Ureter (tissue), 1 donor: ENCODE results near the gene AATK. TPM values are rescaled to one million over a fixed set of nuclear protein-coding genes. Genes with fewer than 3 reads are reported as not detected.

Experiments used
- DNase-seq: peaks from one replicate; pipeline ENCODE4 v3.0.0-alpha.2; 2020; ENCODE audit warnings: low spot score
- total RNA-seq: library from RNA; stranded (reverse); gene quantifications from one replicate; pipeline ENCODE4 v1.2.4, GENCODE V29; 2023
- donor health status: DM: yes; HTN: yes; CAD: no.

Gene AATK
- total RNA-seq, 1 donor from 2014 or later, result 3.4 TPM

- no peak for DNase-seq
These were observed 16.6 kb upstream of the AATK start for GRCh38 chr17:81182596-81182995.

GRCh38 chr17:81181811-81182185, 15.8 kb upstream of the AATK start:
- DNase-seq, result no peak

- DNase-seq, result no peak
These were observed 15.1 kb upstream of the AATK start for GRCh38 chr17:81180836-81181810.

DNA sequence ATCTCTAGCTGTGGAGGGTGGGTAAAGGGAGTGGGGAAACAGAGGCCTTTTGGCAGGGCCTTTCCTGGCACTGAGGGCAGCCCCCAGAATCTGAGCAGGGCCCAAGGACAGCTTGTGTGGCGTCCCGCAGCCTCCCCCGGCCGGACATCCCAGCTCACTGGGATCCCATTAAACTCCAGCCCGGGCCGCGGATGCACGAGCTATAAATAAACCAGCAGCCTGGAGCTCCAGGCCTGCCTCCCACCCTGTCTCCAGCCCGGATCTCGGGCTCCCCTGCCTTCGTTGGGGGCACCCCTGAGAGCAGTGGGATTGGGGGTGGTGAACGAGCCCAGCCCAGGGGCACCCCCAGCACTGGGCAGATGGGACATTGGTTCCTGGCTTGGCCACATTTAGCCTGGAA, 13.8 kb upstream of the AATK start:
- DNase-seq, result no peak

- no peak for DNase-seq
These were observed 13.2 kb upstream of the AATK start for GRCh38 chr17:81179220-81179619.

DNA sequence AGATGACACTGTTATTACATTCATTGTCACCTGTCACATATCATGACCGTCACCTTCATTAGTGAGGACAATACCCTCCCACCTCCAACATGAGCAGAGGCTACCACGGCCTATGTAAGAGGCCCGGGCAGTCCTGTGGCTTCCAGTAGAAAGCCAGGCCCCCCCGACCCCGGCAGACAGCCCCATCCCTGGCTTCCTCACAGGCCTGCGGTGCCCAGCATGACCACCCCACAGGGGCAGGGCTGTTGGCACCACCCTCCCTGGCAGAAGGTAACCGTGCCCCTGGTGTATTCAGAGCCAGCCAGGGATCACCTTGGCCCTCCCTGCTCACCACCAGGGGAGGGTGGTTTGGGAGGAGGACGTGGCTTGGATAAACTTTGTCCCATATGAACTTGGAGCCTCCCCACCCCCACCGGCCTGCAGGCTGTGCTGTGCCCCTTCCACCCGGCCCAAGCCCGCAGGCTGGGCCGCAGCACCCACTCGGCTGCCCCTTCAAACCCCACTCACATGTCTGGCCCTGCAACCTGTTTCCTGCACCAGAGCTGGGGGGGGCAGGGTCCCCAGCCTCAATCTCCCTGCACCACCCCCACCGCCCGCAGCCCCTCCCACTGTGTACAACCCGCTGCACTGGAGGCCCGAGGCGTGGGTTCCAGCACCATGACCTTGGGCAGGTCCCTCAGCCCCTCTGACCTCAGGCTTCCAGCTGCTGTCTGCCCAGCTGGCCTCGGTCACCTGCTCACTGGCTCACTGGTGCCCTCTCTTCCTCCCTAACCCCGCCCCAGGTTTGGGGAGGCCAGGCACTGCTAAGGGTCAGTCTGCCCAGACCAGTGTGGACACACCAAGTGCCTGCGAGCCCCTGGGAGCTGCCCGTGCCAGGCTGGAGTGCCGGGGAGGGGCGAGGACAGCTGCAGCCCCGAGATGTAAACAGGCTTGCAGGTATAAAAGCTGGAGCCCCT, 12.4 kb upstream of the AATK start:
- no peak for DNase-seq

DNA sequence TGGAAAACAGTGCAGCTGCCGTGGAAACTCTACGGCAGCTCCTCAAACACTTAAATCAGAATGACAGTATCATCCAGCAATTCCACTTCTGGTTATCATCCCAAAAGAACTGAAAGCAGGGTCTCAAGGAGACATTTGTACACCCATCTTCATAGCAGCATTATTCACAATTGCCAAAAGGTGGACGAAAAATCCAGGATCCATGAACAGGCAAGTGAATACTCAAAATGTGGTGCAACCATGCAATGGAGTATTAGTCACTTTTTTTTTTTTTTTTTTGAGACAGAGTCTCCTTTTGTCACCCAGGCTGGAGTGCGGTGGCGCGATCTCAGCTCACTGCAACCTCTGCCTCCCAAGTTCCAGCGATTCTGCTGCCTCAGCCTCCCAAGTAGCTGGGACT, 10.6 kb upstream of the AATK start:
- no peak for DNase-seq

GRCh38 chr17:81173762-81174155, 7.7 kb upstream of the AATK start:
- DNase-seq, result no peak

DNA sequence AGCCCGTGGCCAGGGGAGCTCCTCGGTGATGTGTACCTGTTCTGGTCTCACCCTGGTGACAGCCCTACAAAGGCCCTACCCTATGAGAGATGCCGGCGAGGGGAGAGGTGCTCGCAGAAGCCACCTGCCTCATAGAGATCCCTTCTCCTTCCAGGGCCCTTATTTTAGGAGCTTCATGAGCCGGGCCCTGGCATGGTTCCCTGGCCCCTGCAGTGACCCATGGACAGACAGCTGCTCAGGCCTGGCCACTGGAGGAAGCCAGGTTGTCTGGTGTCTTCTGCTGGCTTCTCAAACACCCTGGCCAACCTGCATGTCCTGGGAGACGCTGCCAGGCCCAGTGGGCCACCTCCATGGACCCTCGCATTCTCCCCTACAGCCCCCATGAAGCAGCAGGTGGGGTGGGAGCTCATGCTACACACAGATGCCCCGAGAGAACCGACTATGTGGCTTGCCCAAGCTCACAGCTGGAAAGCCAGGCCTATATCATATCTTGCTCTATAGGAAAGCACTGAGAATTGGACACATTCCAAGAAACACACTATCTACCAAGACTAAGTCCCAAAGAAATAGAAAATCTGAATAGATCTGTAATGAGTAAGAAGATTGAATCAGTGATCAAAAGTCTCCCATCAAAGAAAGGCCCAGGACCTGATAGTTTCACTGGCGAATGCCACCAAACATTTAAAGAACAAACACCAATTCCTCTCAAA, 7.2 kb upstream of the AATK start:
- no peak for DNase-seq

DNA sequence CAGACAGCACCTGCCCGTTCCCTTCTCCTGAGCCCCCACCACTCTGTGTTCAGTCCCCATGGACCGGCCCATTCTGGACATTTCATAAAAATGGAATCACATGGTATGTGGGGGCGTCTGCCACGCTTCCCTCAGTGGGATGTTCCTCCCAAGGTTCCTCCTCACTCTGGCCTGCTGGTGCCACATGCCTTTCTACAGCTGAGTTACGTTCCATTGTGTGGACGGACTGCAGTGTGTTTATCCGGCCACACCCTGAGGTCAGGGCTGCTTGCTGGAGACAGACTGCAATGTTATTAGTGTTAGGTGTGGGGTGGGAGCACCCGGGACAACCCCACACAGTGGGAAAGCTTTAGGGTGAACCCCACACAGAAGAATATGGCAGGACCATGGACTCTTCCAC, 5.9 kb upstream of the AATK start:
- DNase-seq, result no peak

DNA sequence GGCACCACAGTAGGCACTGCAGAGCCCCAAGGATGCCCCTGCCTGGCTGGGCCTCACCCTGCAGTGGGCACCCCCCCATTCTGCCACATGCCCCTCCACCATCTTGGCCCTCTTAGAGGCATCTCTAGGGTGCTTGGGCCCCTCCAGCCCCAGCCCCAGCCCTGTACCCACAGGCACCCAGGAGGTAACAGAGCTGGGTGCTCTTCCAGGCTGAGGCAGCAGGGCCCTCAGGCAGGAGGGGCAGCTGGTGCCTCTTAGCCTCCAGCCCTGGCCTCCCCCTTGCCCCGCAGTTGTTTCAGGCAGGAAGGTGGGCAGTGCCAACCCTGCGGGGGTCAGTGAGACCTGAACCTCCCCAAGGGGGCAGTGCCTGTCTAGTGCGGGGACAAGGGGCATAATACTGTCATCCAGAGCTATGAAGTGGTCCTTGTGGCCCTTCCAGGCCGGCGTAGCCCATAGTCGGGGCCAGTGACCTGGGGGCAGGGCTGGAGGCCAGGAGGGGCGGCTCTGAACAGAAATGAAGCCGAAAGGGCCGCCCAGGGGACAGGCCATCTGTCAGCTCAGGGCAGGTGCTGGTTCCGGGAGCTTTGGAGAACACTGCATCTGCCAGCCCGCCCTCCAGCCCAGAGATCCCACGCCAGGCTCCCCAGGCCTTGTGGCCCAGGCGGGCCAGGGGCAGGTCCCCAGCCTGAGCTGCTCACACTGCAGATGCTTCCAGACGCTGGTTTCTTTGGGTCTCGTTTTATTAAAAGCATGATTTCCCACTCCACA, 4.9 kb upstream of the AATK start:
- DNase-seq, result no peak

- no peak for DNase-seq
These were observed 3.9 kb upstream of the AATK start for GRCh38 chr17:81169870-81170309.

- DNase-seq, result no peak
These were observed 1.6 kb upstream of the AATK start for GRCh38 chr17:81167638-81168037.

DNA sequence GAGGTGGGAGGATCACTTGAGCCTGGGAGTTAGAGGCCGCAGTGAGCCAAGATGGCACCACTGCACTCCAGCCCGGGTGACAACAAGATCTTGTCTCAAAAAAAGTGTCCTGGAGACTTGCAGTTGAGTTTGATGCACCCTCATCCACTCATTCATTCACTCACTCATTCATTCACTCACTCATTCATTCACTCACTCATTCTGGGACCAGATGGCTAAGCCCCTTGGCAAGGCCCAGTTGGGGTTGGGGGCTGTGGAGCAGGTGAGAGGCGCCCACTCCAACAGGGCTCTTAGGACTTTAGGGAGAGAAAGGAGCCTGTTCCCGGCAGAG, 1.1 kb upstream of the AATK start:
- DNase-seq, result no peak

DNA sequence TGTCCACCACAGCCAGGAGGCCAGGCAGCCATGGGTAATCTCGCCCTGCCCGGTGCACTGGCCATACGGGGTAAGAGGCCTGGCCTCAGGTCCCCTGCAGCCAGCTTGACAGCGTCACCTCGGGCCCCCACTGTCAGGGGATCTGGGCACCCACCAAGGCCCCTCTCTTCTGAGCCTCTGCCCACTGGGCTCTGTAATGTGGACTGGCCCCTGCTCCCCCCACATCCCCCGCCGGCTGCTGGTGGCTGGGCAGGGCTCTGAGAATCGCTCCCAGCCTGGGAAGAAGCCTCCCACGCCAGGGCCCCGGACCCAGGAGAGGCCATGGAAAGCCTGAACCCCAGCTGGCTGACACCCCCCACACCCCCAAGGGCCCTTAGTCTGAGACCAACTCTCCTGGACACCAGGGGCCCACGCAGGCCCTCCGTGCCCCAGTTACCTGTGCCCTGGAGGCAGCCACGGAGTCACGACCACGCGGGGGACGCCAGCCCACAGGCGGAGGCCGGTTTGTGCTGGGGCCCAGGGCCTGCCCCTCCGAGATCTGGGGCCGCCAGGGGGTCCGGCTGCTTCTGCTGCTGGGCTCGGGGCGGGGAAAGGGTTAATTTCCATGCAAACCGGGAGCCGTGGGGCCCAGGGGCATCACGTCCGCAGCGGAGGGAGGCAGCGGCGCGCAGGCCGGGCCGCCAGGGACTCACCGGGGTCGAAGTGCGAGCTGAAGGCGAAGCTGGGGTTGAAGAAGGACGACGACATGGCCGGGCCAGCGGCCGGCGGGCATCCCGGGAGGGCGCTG, 582 bp downstream of the AATK start, which contains the start of gene PVALEF:
TSS of gene PVALEF (plus strand) at position 262 of the 787 bp plus-strand sequence. CDS start 15,720 bp downstream, outside the sequence.
- no peak for DNase-seq

- DNase-seq, result no peak
These were observed 1.4 kb downstream of the AATK start for GRCh38 chr17:81164371-81165245.

DNA sequence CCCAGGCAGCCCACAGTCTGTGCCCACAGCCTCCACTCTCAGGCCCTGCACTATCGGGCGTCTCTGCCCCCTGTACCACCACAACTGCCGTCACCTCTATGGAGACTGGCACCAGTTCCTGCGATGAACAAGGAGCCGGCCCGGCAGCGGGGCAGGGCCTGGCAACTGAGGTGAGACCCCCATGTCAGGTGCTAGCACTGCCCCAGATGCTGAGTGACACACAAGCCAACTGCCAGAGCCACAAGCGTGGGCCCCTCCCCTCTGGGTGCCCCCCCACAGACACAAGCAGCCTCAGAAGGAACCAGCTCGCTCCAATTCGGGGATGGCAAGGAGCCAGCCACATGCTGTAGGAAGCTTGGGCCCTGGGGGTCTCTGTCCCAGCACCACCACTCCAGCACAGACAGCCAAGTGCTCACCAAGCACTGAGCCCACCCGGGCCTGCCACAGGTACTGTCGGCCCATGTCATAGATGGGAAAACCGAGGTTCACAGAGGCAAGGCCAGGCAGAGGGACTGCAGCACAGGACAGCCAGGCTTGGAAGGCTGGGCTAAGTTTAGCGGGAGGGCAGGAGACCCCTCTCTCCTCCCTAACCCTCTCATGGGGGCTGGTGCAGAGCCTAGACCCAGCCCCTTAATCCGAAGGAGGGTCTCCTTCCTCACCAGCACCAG, 2.2 kb downstream of the AATK start:
- no peak for DNase-seq

DNA sequence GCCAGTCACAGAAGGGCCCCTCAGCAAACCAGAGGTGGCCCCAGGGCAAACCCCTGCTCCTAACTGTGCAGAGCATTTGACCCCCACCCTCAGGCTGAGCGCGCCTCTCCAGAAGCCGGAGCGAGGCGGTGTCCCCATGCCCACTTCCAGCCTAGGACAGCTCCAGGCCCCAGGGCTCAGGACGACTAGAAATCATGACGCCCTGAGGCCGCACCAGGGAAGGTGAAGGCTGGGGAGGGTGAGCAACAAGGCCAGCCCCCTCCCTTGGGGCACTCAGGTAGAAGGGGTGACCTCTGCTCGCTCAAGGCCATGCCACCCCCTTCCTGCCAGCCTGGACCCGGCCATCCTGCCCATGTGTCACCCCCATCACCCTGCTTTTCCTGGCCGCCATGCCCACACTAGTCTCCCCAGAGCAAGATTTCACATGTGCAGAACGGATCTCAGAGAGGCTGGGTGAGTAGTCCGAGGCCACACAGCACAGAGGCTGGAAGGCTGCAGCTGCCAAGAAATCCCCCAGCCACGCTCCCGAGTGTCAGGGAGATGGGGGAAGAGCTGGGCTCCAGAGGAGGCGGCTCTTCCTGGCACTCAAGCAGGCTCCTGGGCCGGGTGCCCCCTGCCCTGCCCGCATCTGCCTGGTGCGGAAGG, 2.8 kb downstream of the AATK start:
- no peak for DNase-seq
